ENCODE results near the gene ADAM22.

- no peak for TF ChIP-seq EZH2 (IDR thresholded peaks at IDR 0.05; ENCODE audit: low read length, missing control alignments)
- no peak for TF ChIP-seq CTCF (conservative IDR thresholded peaks at IDR 0.05 in 1 of 2, IDR thresholded peaks at IDR 0.05 in 1 of 2; ENCODE audit: low read depth in 1 of 2, low read length in 2 of 2)
These were observed 187.3 kb downstream of the ADAM22 start for GRCh38 chr7:88121335-88121734.
